ENCODE results near the gene NPPA.

GRCh38 chr1:11891433-11892186, 44.0 kb upstream of the NPPA start:
- TF ChIP-seq, protein P1, sequence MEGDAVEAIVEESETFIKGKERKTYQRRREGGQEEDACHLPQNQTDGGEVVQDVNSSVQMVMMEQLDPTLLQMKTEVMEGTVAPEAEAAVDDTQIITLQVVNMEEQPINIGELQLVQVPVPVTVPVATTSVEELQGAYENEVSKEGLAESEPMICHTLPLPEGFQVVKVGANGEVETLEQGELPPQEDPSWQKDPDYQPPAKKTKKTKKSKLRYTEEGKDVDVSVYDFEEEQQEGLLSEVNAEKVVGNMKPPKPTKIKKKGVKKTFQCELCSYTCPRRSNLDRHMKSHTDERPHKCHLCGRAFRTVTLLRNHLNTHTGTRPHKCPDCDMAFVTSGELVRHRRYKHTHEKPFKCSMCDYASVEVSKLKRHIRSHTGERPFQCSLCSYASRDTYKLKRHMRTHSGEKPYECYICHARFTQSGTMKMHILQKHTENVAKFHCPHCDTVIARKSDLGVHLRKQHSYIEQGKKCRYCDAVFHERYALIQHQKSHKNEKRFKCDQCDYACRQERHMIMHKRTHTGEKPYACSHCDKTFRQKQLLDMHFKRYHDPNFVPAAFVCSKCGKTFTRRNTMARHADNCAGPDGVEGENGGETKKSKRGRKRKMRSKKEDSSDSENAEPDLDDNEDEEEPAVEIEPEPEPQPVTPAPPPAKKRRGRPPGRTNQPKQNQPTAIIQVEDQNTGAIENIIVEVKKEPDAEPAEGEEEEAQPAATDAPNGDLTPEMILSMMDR (IDR thresholded peaks at IDR 0.05; ENCODE audit: poor library complexity), result no peak
- TF ChIP-seq EZH2 (IDR thresholded peaks at IDR 0.05; ENCODE audit: borderline replicate concordance), result no peak

Measured in hepatocyte (in vitro differentiated cells).